GM18867 (cell line): Measurements from ENCODE around the gene NDUFS4.
"Not testable (repeated sequence)": the region's sequence is repeated elsewhere in the genome, so short reads cannot be mapped to it uniquely, and the experiment has no call there.

Source experiments
- ATAC-seq: cut with Tn5 transposase; IDR thresholded peaks from one replicate; pipeline ENCODE4 v1.9.1; 2021; ENCODE audit warnings: mild to moderate bottlenecking, moderate library complexity; ENCODE audit not compliant: unreplicated experiment

NDUFS4 gene

DNA sequence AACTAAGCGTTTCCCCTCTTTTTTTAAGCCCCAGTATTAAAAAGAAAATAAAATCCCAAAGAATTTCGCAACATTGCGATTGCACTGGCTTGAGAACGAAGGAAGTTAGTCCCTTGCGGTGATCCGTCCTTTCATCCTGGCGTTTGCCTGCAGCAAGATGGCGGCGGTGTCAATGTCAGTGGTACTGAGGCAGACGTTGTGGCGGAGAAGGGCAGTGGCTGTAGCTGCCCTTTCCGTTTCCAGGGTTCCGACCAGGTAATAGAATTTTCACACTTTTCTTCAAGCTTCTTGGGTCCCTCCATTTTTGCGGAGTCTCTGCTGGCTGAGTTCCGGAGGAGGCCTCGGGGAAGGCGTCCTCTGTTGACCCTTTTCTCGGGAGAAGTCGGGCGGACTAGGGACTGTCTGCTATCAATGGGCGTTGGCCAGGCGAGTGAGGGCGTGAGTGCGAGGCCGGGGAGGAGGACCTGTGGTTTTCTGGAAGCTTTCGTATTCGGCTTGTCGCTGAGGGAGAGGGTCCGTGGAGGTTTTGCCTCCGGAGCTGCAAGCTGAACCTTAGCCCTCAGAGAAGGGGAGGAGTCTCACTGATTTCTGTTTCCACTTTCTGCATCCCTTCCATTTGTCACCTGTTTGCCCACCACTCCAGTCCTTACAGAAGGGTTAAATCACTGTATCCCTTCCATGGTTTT lies at the start of gene NDUFS4:
Gene NDUFS4, plus strand, starts transcription at position 134 of the 686 bp plus-strand sequence. Its CDS starts 24 bp downstream, at position 158.
- peak; percentile 95 for ATAC-seq

- ATAC-seq, result no peak
These were observed 47.9 kb upstream of the NDUFS4 start for GRCh38 chr5:53512539-53512938.

DNA sequence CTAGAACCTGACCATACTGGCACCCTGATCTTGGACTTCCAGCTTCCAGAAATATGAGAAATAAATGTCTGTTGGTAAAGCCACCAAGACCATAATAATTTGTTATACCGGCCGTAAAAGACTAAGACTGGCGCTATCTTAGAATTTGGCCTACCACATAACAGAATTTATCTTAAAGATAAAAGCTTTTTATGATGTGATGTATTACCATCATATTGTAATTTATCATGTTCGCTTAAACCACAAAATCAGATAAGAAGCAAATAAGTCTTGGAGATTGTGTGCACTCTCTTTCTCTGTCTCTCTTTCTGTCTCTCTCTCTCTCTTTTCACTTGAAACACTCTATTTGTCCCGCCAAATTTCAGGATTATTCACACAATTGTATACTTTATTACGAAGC lies 44.5 kb upstream of the NDUFS4 start:
- ATAC-seq, result no peak

- no peak for ATAC-seq
These were observed 39.6 kb upstream of the NDUFS4 start for GRCh38 chr5:53520813-53521212.

DNA sequence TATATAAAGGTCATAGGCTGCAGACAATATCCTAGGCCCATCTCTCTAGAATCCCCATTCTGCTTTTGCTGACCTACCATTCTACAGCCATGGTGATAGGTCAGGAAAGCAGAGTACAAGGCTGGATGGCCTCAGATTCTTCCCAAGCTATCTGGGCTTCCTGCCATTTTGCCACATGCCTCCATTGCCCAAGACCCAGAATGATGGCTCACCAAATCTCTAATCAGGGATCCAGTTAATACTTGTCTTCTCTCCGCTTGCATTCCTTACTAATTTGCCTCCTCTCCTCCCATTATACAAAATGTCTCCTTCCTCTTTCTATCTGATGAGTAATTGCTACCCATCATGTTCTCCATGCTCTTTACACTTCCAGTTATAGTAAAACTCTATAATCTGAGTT lies 22.7 kb upstream of the NDUFS4 start:
- no peak for ATAC-seq

GRCh38 chr5:53540739-53541138 lies 19.7 kb upstream of the NDUFS4 start:
- ATAC-seq, result not testable (repeated sequence)

GRCh38 chr5:53541859-53542258 lies 18.6 kb upstream of the NDUFS4 start:
- ATAC-seq, result no peak

DNA sequence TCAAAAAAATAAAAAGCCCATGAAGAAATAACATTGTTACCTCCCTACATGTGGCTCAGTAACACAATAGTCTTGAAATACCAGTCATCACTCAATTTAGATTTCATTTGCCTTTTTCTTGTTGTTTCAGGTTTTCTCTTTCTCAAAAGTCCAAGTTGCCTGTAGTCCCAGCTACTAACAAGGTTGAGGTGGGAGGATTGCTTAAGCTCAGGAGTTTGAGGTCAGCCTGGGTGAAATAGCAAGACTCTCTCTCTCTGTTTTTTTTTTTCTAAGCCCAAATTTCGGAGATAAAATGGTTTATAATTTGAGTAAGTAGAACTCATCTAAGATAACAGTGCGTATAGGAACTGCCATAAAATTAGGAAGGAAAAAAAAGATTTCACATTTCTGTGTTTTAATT lies 17.5 kb upstream of the NDUFS4 start:
- ATAC-seq, result no peak

DNA sequence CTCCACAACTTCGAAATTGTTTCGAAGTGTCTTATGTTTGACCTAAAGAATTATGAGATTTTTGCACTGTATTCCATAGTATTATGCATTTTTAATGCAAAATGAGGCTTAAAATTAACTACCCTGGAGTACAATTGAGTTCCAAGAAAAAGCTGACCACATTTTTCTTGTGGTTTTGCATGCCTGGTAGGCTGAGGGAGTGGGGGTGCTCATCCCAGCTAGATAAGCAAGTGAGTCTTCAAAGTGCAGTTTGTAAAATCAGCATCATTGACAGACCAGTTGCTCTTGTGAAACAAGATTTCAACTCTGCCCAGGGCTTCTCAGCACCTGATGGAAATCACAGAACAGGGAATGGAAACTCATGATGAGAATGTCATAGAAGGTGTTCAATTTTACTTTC lies 17.0 kb upstream of the NDUFS4 start:
- no peak for ATAC-seq

- no peak for ATAC-seq
These were observed 14.7 kb upstream of the NDUFS4 start for GRCh38 chr5:53545744-53546143.

- no peak for ATAC-seq
These were observed 13.2 kb upstream of the NDUFS4 start for GRCh38 chr5:53547226-53547625.

DNA sequence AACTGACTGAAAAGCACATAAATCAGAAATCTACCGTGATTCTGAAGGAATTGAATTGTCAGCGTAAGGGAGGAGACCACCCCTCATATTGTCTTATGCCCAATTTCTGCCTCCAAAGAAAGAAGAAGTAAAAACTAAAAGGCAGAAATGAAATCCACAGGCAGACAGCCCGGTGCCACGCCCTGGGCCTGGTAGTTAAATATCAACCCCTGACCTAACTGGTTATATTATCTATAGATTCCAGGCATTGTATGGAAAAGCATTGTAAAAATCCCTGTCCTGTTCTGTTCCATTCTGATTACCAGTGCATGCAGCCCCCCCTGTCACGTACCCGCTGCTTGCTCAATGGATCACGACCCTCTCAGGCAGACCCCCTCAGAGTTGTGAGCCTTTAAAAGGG lies 11.9 kb upstream of the NDUFS4 start:
- ATAC-seq, result not testable (repeated sequence)

DNA sequence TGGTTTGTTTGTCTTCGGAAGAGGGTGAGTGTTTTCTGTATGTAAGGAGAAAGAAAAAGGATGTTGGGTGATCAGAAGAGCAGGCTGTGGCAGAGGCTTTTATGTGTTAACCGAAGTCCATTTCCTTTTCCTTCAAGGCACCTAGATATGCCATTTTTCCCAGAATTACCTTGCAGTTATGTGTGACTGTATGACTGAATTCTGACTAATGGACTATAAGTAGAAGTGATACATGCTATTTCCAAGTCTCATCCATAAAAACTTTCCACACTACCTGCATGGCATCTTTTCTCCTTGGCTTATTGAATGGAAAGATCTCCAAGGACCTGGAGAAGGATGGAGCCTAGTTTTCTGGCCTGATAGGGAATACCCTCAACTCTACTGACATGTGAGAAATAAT lies 10.6 kb upstream of the NDUFS4 start:
- ATAC-seq, result no peak

DNA sequence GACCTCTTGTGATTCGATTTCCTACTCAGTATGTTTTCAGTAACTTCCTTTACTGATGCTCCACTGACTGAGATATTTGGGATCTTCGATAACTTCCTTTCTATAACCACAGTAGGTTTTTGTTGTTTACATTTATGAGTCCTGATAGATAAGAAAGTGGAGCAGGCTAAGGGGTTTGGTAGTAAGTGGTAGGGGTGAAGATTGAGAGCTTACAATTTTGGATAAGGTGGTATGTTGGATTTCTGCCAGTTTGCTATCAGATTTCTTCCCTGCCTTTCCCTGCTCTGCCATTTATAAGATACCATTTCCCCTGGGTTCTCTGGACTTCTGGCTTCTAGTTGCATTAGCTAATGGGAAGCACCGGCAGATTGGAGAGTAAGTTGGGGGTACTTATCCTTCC lies 7.9 kb upstream of the NDUFS4 start:
- no peak for ATAC-seq

- no peak for ATAC-seq
These were observed 6.0 kb upstream of the NDUFS4 start for GRCh38 chr5:53554444-53554843.

DNA sequence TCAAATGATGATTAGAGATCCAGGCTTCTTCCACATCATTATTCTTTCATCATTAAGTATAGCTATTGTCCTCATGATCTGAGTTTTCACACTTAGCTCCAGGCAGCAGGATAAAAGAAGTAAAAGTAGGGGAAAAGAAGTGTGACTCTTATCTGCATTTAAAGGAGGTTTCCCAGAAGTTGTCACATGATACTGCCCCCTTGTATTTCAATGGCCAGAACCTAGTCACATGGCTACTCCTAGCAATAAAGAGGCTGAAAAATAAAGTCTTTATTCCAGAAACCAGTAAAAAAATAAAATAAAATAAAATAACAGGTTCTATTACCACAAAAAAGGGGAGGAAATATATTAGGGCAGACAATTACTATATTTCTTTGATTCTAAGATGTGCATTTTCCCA lies 5.3 kb upstream of the NDUFS4 start:
- no peak for ATAC-seq

GRCh38 chr5:53556001-53556400 lies 4.4 kb upstream of the NDUFS4 start:
- ATAC-seq, result no peak

GRCh38 chr5:53557386-53557785 lies 3.1 kb upstream of the NDUFS4 start:
- no peak for ATAC-seq

GRCh38 chr5:53558966-53559365 lies 1.5 kb upstream of the NDUFS4 start:
- ATAC-seq, result no peak

DNA sequence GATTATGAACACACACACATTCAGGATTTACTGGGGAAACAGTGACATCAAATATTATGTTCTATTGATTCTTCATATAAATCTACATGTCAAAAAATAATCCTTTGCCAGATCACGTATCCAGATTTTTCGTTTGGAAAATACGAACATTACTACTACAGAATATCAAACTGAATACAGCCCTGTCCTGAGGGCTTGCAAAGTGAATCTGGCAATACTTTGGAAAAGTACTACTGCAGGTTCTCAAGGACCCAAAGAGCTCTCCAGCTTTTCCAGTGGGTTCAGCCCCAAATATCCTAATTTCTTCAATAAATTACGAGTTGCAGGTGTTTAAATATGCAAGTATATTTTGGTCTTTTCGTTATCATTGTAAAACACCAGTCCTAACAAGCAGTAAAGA lies 411 bp upstream of the NDUFS4 start:
- peak; percentile 15 for ATAC-seq

- no peak for ATAC-seq
These were observed 8.0 kb downstream of the NDUFS4 start for GRCh38 chr5:53568401-53568800.

GRCh38 chr5:53568871-53569270 lies 8.4 kb downstream of the NDUFS4 start:
- ATAC-seq, result no peak

- ATAC-seq, result no peak
These were observed 9.0 kb downstream of the NDUFS4 start for GRCh38 chr5:53569453-53569852.
